Non-pigmented ciliary epithelial cell (primary cell): ENCODE data around the gene MIEF2.
A peak's percentile ranks its signal among the peaks of the same experiment; 100 is the strongest.
"Not testable (repeated sequence)": the region's sequence is repeated elsewhere in the genome, so short reads cannot be mapped to it uniquely, and the experiment has no call there.

Experiments
- DNase-seq: peaks from one replicate; pipeline ENCODE4 v3.0.0-alpha.2; 2010; ENCODE audit warnings: low read depth

Gene MIEF2

GRCh38 chr17:18291718-18292540 is 31.5 kb downstream of the MIEF2 start:
- DNase-seq, result no peak

- DNase-seq, result not testable (repeated sequence)
These were observed 37.6 kb downstream of the MIEF2 start for GRCh38 chr17:18298061-18298460.

DNA sequence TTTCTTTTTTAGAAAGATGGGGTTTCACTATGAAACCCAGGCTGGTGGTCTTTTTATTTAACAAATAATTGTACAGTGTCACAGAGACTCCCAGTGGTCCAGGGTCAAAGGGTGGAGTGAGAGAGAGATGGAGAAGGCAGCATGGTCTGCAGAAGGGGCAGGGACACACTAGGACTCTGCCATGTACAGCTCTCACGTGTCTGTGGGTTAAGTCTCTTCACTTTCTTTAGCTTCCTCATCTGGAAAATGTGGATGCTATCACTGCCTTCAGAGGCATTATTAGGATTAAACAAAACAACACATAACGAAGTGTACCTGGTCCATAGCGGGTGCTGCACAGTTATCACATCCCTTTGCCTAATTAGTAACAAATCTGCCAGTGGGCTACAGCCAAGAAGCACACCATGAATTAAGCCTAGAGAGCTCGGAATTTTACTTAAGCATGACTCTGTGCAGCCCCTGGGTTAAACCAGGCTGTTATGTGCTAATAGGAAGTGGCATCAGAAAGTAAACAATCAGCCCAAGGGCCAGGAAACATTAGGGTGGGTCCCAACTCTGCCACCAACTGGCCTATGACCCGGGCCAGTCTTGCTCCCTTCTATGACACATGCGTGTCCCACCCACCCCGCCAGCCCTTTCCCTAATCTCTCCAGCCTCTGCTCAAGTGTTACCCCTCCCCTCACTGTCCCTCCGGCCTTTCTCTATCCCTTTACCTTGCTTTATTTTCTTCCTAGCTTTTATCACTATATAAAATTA is 40.4 kb downstream of the MIEF2 start:
- no peak for DNase-seq

GRCh38 chr17:18303206-18303605 is 42.7 kb downstream of the MIEF2 start:
- DNase-seq, result not testable (repeated sequence)

DNA sequence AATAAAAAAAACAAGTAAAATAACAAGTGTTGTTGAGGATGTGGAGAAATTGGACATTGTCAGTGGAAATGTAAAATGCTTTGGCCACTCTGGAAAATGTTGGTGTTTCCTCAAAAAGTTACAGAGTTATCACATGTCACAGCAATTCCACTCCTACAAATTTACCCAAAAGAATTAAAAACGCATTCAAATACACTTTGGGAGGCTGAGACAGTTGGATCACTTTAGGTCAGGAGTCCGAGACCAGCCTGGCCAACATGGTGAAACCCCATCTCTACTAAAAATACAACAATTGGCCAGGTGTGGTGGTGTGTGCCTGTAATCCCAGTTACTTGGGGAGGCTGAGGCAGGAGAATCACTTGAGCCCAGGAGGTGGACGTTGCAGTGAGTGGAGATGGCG is 48.7 kb downstream of the MIEF2 start:
- no peak for DNase-seq

DNA sequence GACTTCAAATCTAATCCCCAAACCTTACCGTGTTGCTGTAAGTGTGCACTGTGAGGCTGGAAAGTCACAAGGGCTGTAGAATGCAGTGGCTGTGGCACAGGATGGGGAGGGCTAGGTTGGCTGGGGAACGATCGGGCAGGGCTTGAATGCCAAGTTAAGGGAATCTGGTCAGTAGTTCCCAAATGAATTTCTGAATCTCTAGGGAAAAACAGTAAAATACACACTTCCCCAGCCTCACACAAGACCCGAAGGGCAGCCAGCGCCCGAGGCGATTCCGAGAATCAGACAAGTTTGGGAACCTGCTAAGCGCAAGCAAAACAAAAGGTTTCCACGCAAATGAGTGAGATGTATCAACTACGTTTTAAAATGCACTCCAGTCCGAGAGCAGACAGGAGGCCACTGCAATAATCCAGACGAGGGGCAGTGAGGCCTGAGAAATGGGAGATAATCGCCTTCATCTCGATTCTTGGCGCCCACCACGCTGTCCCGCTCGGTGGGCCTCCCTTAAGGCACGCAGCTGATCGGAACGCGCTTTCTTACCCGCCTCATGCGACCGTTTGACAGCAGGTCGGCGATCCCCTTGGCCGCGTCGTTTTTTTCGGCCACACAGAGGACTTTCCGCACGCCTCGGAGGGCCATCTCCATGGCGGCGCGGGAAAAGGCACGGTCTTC is 53.7 kb downstream of the MIEF2 start:
- no peak for DNase-seq

GRCh38 chr17:18314731-18315561 is 54.5 kb downstream of the MIEF2 start, which contains the start of the genes SMCR8 and TOP3A:
TSS of gene SMCR8 (plus strand) at chr17:18315293. CDS start at chr17:18315790, 497 bp downstream.
TSS of gene TOP3A (minus strand) at chr17:18314994. CDS start at chr17:18314778, 216 bp downstream.
- peak; percentile 96 for DNase-seq

DNA sequence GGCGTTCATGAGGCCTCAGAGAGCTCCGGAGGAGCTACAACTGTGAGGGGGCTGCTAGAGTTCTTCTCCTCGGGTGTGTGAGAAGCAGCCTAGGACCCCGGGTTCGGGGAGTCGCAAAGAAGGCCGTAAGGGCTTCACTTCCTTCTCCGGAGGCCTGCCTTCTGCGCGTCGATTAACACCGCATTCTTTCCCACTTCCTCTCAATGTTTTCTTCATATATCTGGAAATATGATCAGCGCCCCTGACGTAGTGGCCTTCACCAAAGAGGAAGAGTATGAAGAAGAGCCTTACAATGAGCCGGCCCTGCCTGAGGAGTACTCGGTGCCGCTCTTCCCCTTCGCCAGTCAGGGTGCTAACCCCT is 55.1 kb downstream of the MIEF2 start:
- no peak for DNase-seq

DNA sequence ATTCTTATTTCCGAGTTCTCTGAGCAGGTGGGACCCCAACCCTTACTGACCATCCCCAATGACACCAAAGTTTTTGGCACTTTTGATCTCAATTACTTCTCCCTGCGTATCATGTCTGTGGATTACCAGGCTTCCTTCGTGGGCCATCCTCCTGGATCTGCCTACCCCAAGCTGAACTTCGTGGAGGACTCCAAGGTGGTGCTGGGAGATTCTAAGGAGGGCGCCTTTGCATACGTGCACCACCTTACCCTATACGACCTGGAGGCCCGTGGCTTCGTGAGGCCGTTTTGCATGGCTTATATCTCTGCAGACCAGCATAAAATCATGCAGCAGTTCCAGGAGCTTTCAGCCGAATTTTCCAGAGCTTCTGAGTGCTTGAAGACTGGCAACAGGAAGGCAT is 55.5 kb downstream of the MIEF2 start:
- no peak for DNase-seq
